ENCODE measurements around the gene SLX4IP. TPM values are rescaled to one million over a fixed set of nuclear protein-coding genes. Genes with fewer than 3 reads are reported as not detected.

The SLX4IP gene
- total and polyA plus RNA-seq, 2 of the 13 experiments (the other 11 are each of a cell fraction or from before 2014, with no cell fraction given), result 3.6 to 7.3 TPM

DNA sequence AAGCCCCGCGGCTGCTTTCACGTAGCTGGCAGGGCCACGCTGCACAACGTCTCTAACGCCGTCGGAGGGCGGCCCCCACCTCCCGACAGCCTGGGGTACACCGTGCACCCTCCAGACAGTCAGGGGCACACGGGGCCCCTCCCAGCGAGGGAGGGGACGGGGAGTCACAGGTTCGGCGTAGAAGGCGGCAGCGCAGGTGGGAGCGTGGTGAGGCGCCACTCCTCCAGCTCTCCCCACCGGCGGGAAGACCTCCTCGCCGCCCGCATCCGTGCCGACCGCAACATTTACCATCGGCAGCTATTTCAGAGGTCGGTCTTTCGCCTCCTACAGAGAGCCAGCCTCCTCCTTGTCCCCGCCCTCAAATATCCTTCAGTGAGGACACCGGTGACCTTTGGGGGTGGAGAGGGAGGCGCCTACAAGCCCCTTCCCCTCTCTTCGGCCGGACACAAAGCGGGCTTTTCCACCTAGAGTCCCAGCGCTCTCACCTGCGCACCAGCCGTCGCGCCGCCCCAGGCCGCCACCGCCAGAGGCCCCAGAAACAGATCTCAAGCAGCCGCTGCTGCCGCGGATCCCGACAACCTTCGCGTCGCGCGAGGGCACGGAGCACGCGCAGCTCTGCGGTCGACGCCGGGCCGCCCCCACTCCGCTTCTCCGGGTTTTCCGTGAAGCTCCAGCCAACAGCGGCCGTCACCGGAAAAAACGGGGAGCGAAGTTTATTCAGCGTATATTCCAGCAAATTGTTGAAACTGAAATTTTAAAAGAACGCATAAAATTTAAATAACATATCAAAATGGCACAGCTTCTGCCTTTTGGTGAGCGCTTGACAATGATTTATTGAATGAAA is 1.3 kb upstream of the SLX4IP start, which contains the start of gene MKKS (continued):
- TF ChIP-seq, protein P1, sequence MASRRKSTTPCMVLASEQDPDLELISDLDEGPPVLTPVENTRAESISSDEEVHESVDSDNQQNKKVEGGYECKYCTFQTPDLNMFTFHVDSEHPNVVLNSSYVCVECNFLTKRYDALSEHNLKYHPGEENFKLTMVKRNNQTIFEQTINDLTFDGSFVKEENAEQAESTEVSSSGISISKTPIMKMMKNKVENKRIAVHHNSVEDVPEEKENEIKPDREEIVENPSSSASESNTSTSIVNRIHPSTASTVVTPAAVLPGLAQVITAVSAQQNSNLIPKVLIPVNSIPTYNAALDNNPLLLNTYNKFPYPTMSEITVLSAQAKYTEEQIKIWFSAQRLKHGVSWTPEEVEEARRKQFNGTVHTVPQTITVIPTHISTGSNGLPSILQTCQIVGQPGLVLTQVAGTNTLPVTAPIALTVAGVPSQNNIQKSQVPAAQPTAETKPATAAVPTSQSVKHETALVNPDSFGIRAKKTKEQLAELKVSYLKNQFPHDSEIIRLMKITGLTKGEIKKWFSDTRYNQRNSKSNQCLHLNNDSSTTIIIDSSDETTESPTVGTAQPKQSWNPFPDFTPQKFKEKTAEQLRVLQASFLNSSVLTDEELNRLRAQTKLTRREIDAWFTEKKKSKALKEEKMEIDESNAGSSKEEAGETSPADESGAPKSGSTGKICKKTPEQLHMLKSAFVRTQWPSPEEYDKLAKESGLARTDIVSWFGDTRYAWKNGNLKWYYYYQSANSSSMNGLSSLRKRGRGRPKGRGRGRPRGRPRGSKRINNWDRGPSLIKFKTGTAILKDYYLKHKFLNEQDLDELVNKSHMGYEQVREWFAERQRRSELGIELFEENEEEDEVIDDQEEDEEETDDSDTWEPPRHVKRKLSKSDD (CRISPR knock-in tag; IDR thresholded peaks at IDR 0.05; ENCODE audit: low read depth), result no peak; the same call in 1 of the 2 replicates
- TF ChIP-seq ZNF10 (CRISPR knock-in tag; IDR thresholded peaks at IDR 0.05; ENCODE audit: borderline replicate concordance, low read depth) (0 out of 2 replicates have a peak, but pooled peaks have one; percentile 87), TMF1 (CRISPR knock-in tag; IDR thresholded peaks at IDR 0.05; ENCODE audit: low read depth) (peak; percentile 87; the same call in 1 of the 2 replicates), ZNF354B (CRISPR knock-in tag; IDR thresholded peaks at IDR 0.05) (0 out of 2 replicates have a peak, but pooled peaks have one; percentile 48), GRHL1 (CRISPR knock-in tag; conservative IDR thresholded peaks at IDR 0.05) (no peak), KLF16 (CRISPR knock-in tag; IDR thresholded peaks at IDR 0.05) (peak; percentile 65 to 94), ATF1 (CRISPR knock-in tag; IDR thresholded peaks at IDR 0.05) (peak; percentile 91), NFATC3 (CRISPR knock-in tag; IDR thresholded peaks at IDR 0.05) (0 out of 2 replicates have a peak, but pooled peaks have one; percentile 29), FOXP1 (IDR thresholded peaks at IDR 0.05) (no peak), FOXP1 (CRISPR knock-in tag; IDR thresholded peaks at IDR 0.05) (no peak; the same call in 1 of the 2 replicates), ZNF841 (CRISPR knock-in tag; IDR thresholded peaks at IDR 0.05; ENCODE audit: borderline replicate concordance) (peak; percentile 87), ZNF253 (CRISPR knock-in tag; IDR thresholded peaks at IDR 0.05; ENCODE audit: borderline replicate concordance) (peak; percentile 89; the same call in 1 of the 2 replicates), NBN (conservative IDR thresholded peaks at IDR 0.05) (no peak), CBX1 (IDR thresholded peaks at IDR 0.05; ENCODE audit: low read depth) (peak; percentile 13), PLRG1 (conservative IDR thresholded peaks at IDR 0.05) (no peak), ZSCAN22 (CRISPR knock-in tag; IDR thresholded peaks at IDR 0.05) (no peak; the same call in 1 of the 2 replicates)
- TF ChIP-seq, protein P2, sequence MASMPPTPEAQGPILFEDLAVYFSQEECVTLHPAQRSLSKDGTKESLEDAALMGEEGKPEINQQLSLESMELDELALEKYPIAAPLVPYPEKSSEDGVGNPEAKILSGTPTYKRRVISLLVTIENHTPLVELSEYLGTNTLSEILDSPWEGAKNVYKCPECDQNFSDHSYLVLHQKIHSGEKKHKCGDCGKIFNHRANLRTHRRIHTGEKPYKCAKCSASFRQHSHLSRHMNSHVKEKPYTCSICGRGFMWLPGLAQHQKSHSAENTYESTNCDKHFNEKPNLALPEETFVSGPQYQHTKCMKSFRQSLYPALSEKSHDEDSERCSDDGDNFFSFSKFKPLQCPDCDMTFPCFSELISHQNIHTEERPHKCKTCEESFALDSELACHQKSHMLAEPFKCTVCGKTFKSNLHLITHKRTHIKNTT (CRISPR knock-in tag; IDR thresholded peaks at IDR 0.05), result peak; percentile 78; the same call in 1 of the 2 replicates
- TF ChIP-seq, protein P3, sequence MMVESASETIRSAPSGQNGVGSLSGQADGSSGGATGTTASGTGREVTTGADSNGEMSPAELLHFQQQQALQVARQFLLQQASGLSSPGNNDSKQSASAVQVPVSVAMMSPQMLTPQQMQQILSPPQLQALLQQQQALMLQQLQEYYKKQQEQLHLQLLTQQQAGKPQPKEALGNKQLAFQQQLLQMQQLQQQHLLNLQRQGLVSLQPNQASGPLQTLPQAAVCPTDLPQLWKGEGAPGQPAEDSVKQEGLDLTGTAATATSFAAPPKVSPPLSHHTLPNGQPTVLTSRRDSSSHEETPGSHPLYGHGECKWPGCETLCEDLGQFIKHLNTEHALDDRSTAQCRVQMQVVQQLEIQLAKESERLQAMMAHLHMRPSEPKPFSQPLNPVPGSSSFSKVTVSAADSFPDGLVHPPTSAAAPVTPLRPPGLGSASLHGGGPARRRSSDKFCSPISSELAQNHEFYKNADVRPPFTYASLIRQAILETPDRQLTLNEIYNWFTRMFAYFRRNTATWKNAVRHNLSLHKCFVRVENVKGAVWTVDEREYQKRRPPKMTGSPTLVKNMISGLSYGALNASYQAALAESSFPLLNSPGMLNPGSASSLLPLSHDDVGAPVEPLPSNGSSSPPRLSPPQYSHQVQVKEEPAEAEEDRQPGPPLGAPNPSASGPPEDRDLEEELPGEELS (CRISPR knock-in tag; IDR thresholded peaks at IDR 0.05), result 0 out of 2 replicates have a peak, but pooled peaks have one; percentile 30
- TF ChIP-seq, protein P4, sequence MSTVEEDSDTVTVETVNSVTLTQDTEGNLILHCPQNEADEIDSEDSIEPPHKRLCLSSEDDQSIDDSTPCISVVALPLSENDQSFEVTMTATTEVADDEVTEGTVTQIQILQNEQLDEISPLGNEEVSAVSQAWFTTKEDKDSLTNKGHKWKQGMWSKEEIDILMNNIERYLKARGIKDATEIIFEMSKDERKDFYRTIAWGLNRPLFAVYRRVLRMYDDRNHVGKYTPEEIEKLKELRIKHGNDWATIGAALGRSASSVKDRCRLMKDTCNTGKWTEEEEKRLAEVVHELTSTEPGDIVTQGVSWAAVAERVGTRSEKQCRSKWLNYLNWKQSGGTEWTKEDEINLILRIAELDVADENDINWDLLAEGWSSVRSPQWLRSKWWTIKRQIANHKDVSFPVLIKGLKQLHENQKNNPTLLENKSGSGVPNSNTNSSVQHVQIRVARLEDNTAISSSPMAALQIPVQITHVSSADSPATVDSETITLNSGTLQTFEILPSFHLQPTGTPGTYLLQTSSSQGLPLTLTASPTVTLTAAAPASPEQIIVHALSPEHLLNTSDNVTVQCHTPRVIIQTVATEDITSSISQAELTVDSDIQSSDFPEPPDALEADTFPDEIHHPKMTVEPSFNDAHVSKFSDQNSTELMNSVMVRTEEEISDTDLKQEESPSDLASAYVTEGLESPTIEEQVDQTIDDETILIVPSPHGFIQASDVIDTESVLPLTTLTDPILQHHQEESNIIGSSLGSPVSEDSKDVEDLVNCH (CRISPR knock-in tag; IDR thresholded peaks at IDR 0.05), result no peak
